8988T (cell line): ENCODE results near the gene CEP126.

Source experiments
- DNase-seq: peaks from one replicate; pipeline ENCODE4 v3.0.0; 2011

Gene CEP126

GRCh38 chr11:101914738-101915426 is at the start of gene CEP126:
Gene CEP126, plus strand, starts transcription at chr11:101915010. Its CDS starts 275 bp downstream, at chr11:101915285.
- DNase-seq: peak; percentile 69

- DNase-seq: no peak
These were observed 48.0 kb upstream of the CEP126 start for GRCh38 chr11:101866619-101867491.

- no peak for DNase-seq
These were observed 46.9 kb upstream of the CEP126 start for GRCh38 chr11:101867951-101868350.

- DNase-seq: no peak
These were observed 44.3 kb upstream of the CEP126 start for GRCh38 chr11:101870510-101870909.

- no peak for DNase-seq
These were observed 42.5 kb upstream of the CEP126 start for GRCh38 chr11:101872171-101872882.

GRCh38 chr11:101880222-101880621 is 34.6 kb upstream of the CEP126 start:
- DNase-seq: no peak

- no peak for DNase-seq
These were observed 33.2 kb upstream of the CEP126 start for GRCh38 chr11:101881586-101881985.

GRCh38 chr11:101885631-101886030 is 29.2 kb upstream of the CEP126 start:
- no peak for DNase-seq

GRCh38 chr11:101889767-101890166 is 25.0 kb upstream of the CEP126 start:
- DNase-seq: no peak

- no peak for DNase-seq
These were observed 20.3 kb upstream of the CEP126 start for GRCh38 chr11:101894505-101894904.

GRCh38 chr11:101907815-101908214 is 7.0 kb upstream of the CEP126 start:
- DNase-seq: no peak

GRCh38 chr11:101909087-101909486 is 5.7 kb upstream of the CEP126 start:
- no peak for DNase-seq

GRCh38 chr11:101912823-101913284 is 2.0 kb upstream of the CEP126 start:
- no peak for DNase-seq

- no peak for DNase-seq
These were observed 1.2 kb upstream of the CEP126 start for GRCh38 chr11:101913656-101914055.

- DNase-seq: no peak
These were observed 471 bp upstream of the CEP126 start for GRCh38 chr11:101914341-101914737.

GRCh38 chr11:101915791-101916291 is 1.0 kb downstream of the CEP126 start:
- DNase-seq: no peak

- DNase-seq: no peak
These were observed 1.6 kb downstream of the CEP126 start, which contains the start of gene ANGPTL5 for GRCh38 chr11:101916422-101916821. Gene ANGPTL5, minus strand, starts transcription at chr11:101916522. Its CDS starts 8,613 bp downstream, at chr11:101907909.

GRCh38 chr11:101917226-101917625 is 2.4 kb downstream of the CEP126 start:
- no peak for DNase-seq

- DNase-seq: no peak
These were observed 6.2 kb downstream of the CEP126 start for GRCh38 chr11:101920992-101921391.

GRCh38 chr11:101923554-101923953 is 8.7 kb downstream of the CEP126 start:
- DNase-seq: no peak

- no peak for DNase-seq
These were observed 14.6 kb downstream of the CEP126 start for GRCh38 chr11:101929294-101929915.

GRCh38 chr11:101931692-101932091 is 16.9 kb downstream of the CEP126 start:
- DNase-seq: no peak
